CD4-positive, alpha-beta T cell treated with Interleukin-4 for 1 hour (primary cell): ENCODE data around the gene CEBPZOS.
"Not testable (repeated sequence)": the region's sequence is repeated elsewhere in the genome, so short reads cannot be mapped to it uniquely, and the experiment has no call there.

Source experiments
- DNase-seq, 2 donors: peaks; one replicate each; pipeline ENCODE4 v3.0.0-alpha.2; 2020 to 2022

Gene CEBPZOS

DNA sequence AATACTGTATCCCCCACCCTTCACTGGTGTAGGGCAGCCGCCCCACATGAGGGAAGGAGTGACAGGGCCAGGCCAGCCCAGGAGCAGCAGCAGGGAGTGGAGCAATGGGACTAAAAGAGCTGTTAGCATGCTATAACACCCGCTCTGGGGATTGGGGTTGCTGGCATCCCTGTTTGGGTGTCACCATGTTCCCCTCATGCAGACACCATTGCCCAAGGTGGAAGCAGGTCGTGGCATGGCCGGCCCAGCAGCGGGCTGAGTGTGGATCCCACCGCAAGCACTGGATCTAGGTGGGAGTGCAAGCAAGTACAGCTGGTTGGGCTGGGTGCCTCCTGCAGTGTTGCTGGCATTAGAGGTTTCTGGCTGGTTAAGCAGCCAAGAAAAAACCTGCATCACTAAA is 4.5 kb upstream of the CEBPZOS start:
- DNase-seq, result no peak

DNA sequence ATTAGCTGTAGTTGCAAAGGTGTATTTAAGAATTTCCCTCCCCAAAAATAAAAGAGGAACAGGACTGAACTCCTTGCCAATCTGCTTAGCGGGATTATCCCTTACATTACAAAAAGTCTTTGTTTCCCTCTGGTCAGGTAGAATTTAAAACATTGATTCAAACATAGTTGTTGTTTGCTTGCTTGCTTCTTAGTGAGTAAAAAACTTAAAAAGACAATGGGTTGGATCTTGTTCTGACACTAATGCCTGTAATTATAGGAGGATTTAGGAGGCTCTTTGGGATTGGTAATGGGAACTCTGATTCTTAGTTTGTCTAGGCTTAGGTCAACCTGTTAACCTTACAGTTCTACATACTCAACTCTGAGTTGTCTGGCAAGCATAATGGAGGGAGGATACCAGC is 3.7 kb upstream of the CEBPZOS start:
- DNase-seq, result no peak

- not testable (repeated sequence) for DNase-seq
These were observed 405 bp upstream of the CEBPZOS start for GRCh38 chr2:37195862-37196319.

GRCh38 chr2:37198681-37199065 is 2.4 kb downstream of the CEBPZOS start:
- no peak for DNase-seq

GRCh38 chr2:37201208-37201607 is 4.9 kb downstream of the CEBPZOS start:
- no peak for DNase-seq

- DNase-seq, result peak in 1 of 2 donors; percentile 31
These were observed 5.5 kb downstream of the CEBPZOS start for GRCh38 chr2:37201766-37202165.

GRCh38 chr2:37203708-37204107 is 7.4 kb downstream of the CEBPZOS start:
- DNase-seq, result no peak

DNA sequence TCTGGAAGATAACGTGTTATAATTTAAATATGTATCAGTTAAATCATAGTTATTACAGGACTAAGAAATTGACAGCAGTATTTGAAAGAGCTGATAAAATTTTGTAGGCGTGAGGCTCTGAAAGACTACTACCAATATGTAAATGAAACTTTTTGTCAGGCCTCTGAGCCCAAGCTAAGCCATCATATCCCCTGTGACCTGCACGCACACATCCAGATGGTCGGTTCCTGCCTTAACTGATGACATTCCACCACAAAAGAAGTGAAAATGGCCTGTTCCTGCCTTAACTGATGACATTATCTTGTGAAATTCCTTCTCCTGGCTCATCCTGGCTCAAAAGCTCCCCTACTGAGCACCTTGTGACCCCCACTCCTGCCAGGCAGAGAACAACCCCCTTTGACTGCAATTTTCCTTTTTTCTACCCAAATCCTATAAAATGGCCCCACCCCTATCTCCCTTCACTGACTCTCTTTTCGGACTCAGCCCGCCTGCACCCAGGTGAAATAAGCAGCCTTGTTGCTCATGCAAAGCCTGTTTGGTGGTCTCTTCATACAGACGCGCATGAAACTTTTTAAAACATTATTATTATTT is 8.9 kb downstream of the CEBPZOS start:
- DNase-seq, result not testable (repeated sequence)

- no peak for DNase-seq
These were observed 9.5 kb downstream of the CEBPZOS start for GRCh38 chr2:37205689-37206341.

GRCh38 chr2:37206760-37207159 is 10.5 kb downstream of the CEBPZOS start:
- not testable (repeated sequence) for DNase-seq

GRCh38 chr2:37211212-37211611 is 14.9 kb downstream of the CEBPZOS start:
- DNase-seq, result no peak

DNA sequence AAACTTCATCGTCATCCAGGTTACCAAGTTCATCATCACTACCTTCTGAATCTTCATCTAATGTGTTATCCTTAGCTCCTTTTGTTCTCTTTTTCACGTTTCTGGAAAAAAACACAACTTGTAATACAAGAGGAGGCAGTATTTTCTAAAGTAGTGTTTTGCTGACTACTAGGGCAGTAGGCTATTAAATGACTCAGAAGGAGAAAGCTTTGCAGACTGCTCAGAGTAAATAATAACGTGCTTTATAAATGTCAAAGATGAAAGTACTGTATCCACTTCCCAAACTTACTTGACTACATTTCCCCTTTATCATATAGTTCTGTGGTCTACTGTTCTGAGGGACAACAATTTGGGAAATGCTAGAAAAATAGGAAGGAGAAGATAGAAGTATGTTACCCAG is 15.6 kb downstream of the CEBPZOS start:
- no peak for DNase-seq

DNA sequence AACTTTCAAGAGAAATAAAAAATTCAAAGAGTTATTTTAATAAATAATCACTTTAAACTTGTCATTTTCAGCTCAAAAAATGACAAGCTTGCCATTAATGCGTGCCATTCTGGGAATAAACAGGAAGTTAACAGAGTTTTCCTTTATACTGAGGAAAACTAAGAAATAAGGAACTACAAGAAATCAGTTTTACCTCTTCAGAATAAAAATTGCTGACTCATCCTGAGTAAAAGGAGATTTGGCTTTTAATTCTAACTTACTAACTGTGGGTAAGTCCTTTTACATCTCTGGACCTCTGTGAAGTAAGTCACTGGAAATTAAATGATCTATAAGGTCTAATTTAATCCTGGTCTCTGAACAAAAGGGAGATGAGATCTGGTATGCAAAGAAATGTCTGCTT is 19.0 kb downstream of the CEBPZOS start:
- no peak for DNase-seq

DNA sequence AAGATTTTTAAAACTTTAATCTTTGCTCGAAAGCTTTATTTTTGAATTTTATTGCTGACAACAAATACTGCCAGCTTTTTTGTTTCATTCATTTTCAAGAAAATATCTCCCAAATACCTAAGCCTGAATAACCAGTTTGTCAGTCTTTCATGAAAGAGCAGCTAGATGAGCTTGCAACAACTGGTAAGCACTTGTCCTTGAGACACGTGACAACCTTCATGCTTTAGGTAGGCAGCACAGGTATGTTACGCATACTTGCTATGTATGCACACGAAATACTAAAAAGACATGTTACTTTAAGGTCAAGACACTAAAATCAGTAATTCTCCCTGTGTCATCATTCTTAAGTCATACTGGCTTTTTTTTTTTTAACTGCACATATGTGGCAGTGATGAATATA is 22.8 kb downstream of the CEBPZOS start:
- no peak for DNase-seq

- no peak for DNase-seq
These were observed 26.8 kb downstream of the CEBPZOS start for GRCh38 chr2:37223131-37223530.

GRCh38 chr2:37224063-37224462 is 27.8 kb downstream of the CEBPZOS start:
- DNase-seq, result no peak

DNA sequence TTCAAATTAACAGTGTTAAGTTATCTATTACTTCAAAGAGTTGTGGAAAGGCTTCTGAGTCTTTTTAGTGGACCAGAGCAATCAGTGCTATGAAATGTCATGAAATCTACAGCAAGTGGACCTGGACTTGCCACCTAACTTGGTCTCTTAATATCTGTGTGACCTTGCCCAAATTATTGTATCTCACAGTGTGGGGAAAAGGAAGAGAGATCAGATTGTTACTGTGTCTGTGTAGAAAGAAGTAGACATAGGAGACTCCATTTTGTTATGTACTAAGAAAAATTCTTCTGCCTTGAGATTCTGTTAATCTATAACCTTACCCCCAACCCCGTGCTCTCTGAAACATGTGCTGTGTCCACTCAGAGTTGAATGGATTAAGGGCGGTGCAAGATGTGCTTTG is 28.8 kb downstream of the CEBPZOS start:
- DNase-seq, result not testable (repeated sequence)

DNA sequence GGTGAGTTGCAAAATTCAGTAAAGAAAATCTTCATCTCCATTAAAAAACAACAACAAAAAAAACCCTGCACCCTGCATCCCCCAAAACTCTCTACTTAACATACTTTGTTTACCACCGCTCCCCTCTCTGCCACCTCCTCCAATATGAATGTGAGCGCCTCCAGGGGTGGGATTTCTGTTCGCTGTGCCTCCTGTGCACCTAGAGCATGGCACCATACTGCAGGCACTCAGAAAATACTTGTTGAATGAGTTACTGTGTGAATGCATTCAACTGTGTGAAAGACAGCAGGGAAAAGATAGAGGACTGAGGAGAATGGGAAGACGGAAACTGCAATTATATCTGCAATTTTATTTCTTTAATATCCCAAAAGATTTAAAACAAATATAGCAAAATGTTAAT is 30.6 kb downstream of the CEBPZOS start:
- DNase-seq, result no peak

- DNase-seq, result no peak
These were observed 32.5 kb downstream of the CEBPZOS start for GRCh38 chr2:37228788-37229187.

- peak in 1 of 2 donors; percentile 10 for DNase-seq
These were observed 34.3 kb downstream of the CEBPZOS start for GRCh38 chr2:37230581-37230980.

DNA sequence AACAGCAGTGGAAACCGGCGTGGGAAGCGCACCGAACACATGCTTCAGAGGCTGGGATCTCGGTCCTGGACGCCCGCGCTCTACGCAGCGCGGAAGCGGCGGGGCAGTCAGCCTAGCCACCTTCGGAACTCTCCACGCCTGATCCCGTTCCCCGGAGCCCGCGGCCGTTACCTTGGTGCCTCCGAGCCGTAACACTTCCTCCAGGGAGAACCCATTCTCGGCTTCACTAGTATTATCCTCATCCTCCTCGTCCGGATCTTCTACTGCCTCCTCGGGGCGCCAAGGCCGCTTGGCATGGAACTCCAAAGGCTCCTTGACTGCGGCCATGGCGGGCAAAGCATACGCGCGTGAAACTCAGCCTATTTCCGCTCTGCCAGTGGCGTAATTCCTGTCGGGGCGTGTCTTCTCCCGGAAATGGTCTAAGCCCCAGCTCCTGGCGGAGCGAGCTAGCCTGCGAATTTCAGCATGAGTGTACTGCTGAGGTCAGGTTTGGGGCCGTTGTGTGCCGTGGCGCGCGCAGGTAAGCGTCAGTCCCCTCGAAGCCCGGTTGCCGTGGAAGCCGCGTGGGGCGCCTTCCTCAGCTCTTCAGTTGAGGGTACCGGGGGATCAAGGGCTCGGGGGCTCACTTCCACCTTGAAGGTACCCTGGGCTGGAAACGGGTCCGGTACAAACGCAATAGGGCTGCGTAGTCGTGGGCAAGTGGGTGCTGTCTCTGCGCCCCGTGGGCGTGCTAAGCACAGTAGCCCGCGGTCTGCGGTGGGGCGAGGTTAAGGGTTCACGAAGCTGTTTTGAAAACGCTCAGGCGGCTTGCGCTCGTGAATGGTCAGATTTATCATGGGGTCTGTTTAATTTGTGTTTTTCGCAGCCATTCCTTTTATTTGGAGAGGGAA is 35.2 kb downstream of the CEBPZOS start, which contains the start of the genes CEBPZ and NDUFAF7:
CEBPZ (minus strand) TSS at position 356 of the 890 bp plus-strand sequence; CDS start at position 327, 29 bp downstream.
NDUFAF7 (plus strand) TSS at position 418 of the 890 bp plus-strand sequence; CDS start at position 466, 48 bp downstream.
- peak; percentile 89 for DNase-seq

GRCh38 chr2:37232131-37232933 is 36.0 kb downstream of the CEBPZOS start:
- no peak for DNase-seq

GRCh38 chr2:37243435-37243834 is 47.1 kb downstream of the CEBPZOS start:
- DNase-seq, result peak in 1 of 2 donors; percentile 62
